ENCODE measurements around the gene LRRC45.

GRCh38 chr17:82055965-82056728 lies 33.0 kb downstream of the LRRC45 start:
- no peak for TF ChIP-seq ZNF423 (CRISPR knock-in tag; IDR thresholded peaks at IDR 0.05)
- no peak for TF ChIP-seq CTCF (IDR thresholded peaks at IDR 0.05)
- TF ChIP-seq ZNF263 (CRISPR knock-in tag; IDR thresholded peaks at IDR 0.05; ENCODE audit: low read depth) = no peak
- no peak for TF ChIP-seq ESRRA (CRISPR knock-in tag; IDR thresholded peaks at IDR 0.05; ENCODE audit: borderline replicate concordance)
- TF ChIP-seq, protein P1, sequence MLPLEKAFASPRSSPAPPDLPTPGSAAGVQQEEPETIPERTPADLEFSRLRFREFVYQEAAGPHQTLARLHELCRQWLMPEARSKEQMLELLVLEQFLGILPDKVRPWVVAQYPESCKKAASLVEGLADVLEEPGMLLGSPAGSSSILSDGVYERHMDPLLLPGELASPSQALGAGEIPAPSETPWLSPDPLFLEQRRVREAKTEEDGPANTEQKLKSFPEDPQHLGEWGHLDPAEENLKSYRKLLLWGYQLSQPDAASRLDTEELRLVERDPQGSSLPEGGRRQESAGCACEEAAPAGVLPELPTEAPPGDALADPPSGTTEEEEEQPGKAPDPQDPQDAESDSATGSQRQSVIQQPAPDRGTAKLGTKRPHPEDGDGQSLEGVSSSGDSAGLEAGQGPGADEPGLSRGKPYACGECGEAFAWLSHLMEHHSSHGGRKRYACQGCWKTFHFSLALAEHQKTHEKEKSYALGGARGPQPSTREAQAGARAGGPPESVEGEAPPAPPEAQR (CRISPR knock-in tag; IDR thresholded peaks at IDR 0.05) = no peak
- TF ChIP-seq, protein P2, sequence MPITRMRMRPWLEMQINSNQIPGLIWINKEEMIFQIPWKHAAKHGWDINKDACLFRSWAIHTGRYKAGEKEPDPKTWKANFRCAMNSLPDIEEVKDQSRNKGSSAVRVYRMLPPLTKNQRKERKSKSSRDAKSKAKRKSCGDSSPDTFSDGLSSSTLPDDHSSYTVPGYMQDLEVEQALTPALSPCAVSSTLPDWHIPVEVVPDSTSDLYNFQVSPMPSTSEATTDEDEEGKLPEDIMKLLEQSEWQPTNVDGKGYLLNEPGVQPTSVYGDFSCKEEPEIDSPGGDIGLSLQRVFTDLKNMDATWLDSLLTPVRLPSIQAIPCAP (CRISPR knock-in tag; IDR thresholded peaks at IDR 0.05) = no peak
- no peak for TF ChIP-seq NFATC4 (CRISPR knock-in tag; IDR thresholded peaks at IDR 0.05)
- TF ChIP-seq MAX (CRISPR knock-in tag; IDR thresholded peaks at IDR 0.05) = no peak
- TF ChIP-seq SP1 (CRISPR knock-in tag; conservative IDR thresholded peaks at IDR 0.05) = no peak
- TF ChIP-seq E2F1 (CRISPR knock-in tag; IDR thresholded peaks at IDR 0.05) = no peak
- no peak for TF ChIP-seq TEAD4 (CRISPR knock-in tag; IDR thresholded peaks at IDR 0.05)
- TF ChIP-seq, protein P3, sequence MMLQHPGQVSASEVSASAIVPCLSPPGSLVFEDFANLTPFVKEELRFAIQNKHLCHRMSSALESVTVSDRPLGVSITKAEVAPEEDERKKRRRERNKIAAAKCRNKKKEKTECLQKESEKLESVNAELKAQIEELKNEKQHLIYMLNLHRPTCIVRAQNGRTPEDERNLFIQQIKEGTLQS (CRISPR knock-in tag; conservative IDR thresholded peaks at IDR 0.05) = no peak
- no peak for TF ChIP-seq NFYB (CRISPR knock-in tag; conservative IDR thresholded peaks at IDR 0.05; ENCODE audit: low read depth)

Measured in WTC11 (cell line).